Endothelial cell of hepatic sinusoid (primary cell): ENCODE measurements around the gene MFF.

Source experiments
- in situ Hi-C: cut with HindIII; loops from 2 replicates; pipeline ENCODE4 v1.10.0; 2017; ENCODE audit warnings: low sequenced_read_pairs

MFF gene

GRCh38 chr2:227404585-227405271 is 79.7 kb downstream of the MFF start:
- in situ Hi-C loops, result no loop called here

- in situ Hi-C loops, result no loop called here
Observed at GRCh38 chr2:227406177-227407031, 81.4 kb downstream of the MFF start.
